ENCODE data around the gene CASZ1.

CASZ1 gene

GRCh38 chr1:10723317-10723716 is 73.1 kb downstream of the CASZ1 start:
- DNase-seq, result no peak

- DNase-seq, result no peak
These were observed 73.6 kb downstream of the CASZ1 start for GRCh38 chr1:10722803-10723202.

- DNase-seq, result no peak
These were observed 74.8 kb downstream of the CASZ1 start for GRCh38 chr1:10721381-10722321.

- no peak for DNase-seq
These were observed 75.8 kb downstream of the CASZ1 start for GRCh38 chr1:10720635-10721034.

- DNase-seq, result no peak
These were observed 78.4 kb downstream of the CASZ1 start for GRCh38 chr1:10718083-10718415.

GRCh38 chr1:10717296-10718082 is 79.0 kb downstream of the CASZ1 start:
- no peak for DNase-seq

- no peak for DNase-seq
These were observed 79.6 kb downstream of the CASZ1 start for GRCh38 chr1:10716840-10717239.

- no peak for DNase-seq
These were observed 81.9 kb downstream of the CASZ1 start for GRCh38 chr1:10714337-10715114.

GRCh38 chr1:10713614-10714013 is 82.8 kb downstream of the CASZ1 start:
- DNase-seq, result no peak

GRCh38 chr1:10712568-10713362 is 83.7 kb downstream of the CASZ1 start:
- DNase-seq, result no peak

- DNase-seq, result no peak
These were observed 86.0 kb downstream of the CASZ1 start for GRCh38 chr1:10710489-10710888.

GRCh38 chr1:10709646-10710045 is 86.8 kb downstream of the CASZ1 start:
- no peak for DNase-seq

GRCh38 chr1:10709165-10709564 is 87.3 kb downstream of the CASZ1 start:
- DNase-seq, result no peak

GRCh38 chr1:10708757-10709156 is 87.7 kb downstream of the CASZ1 start:
- DNase-seq, result no peak

GRCh38 chr1:10707208-10707607 is 89.2 kb downstream of the CASZ1 start:
- no peak for DNase-seq

GRCh38 chr1:10706376-10706913 is 90.0 kb downstream of the CASZ1 start:
- no peak for DNase-seq

- DNase-seq, result no peak
These were observed 90.5 kb downstream of the CASZ1 start for GRCh38 chr1:10705953-10706352.

- DNase-seq, result no peak
These were observed 92.0 kb downstream of the CASZ1 start for GRCh38 chr1:10704368-10704882.

GRCh38 chr1:10703702-10704101 is 92.7 kb downstream of the CASZ1 start:
- no peak for DNase-seq

- DNase-seq, result no peak
These were observed 95.3 kb downstream of the CASZ1 start for GRCh38 chr1:10701145-10701544.

GRCh38 chr1:10699470-10699835 is 97.0 kb downstream of the CASZ1 start:
- no peak for DNase-seq

Data from HCEC 1CT (cell line).